DOHH2 (cell line): ENCODE measurements around the gene COL1A2.

ENCODE experiments used
- H3F3A ChIP-seq: fragments of 200-600 bp; sonication (generic), shearing (Covaris generic); 2 replicates; pipeline ENCODE4 v1.6.0; 2016; ENCODE audit warnings: antibody characterized with exemption, mild to moderate bottlenecking; ENCODE audit not compliant: control insufficient read depth, insufficient read depth
- H3K27ac ChIP-seq: fragments of 200-600 bp; sonication (generic); 2 replicates; pipeline ENCODE4 v1.5.1; 2014; ENCODE audit warnings: low read depth, mild to moderate bottlenecking, low read length, moderate library complexity
- H3K27me3 ChIP-seq: fragments of 200-600 bp; sonication (generic); 2 replicates; pipeline ENCODE4 v1.6.1; 2014; ENCODE audit warnings: mild to moderate bottlenecking, low read length, mixed read lengths; ENCODE audit not compliant: control insufficient read depth
- H3K36me3 ChIP-seq: fragments of 200-600 bp; sonication (generic); 2 replicates; pipeline ENCODE4 v1.6.1; 2014; ENCODE audit warnings: mild to moderate bottlenecking, low read length, moderate library complexity, mixed read lengths; ENCODE audit not compliant: control insufficient read depth
- H3K4me1 ChIP-seq: fragments of 200-600 bp; sonication (generic); 2 replicates; pipeline ENCODE4 v1.6.1; 2014; ENCODE audit warnings: mild to moderate bottlenecking, low read length, mixed read lengths; ENCODE audit not compliant: control insufficient read depth
- H3K4me2 ChIP-seq: fragments of 200-600 bp; sonication (generic); 2 replicates; pipeline ENCODE4 v1.6.0; 2014; ENCODE audit warnings: mild to moderate bottlenecking, low read length, moderate library complexity
- H3K4me3 ChIP-seq: fragments of 200-600 bp; sonication (generic); 2 replicates; pipeline ENCODE4 v1.5.1; 2014; ENCODE audit warnings: mild to moderate bottlenecking, low read length, mixed read lengths
- H3K79me2 ChIP-seq: fragments of 200-600 bp; sonication (generic); 2 replicates; pipeline ENCODE4 v1.6.1; 2014; ENCODE audit warnings: mild to moderate bottlenecking, low read length, mixed read lengths; ENCODE audit not compliant: control insufficient read depth
- H3K9me2 ChIP-seq: fragments of 200-600 bp; sonication (generic); replicated peaks from 2 replicates; pipeline ENCODE4 v1.6.1; 2014; ENCODE audit warnings: mild to moderate bottlenecking, low read length, mixed read lengths; ENCODE audit not compliant: control insufficient read depth
- H3K9me3 ChIP-seq: fragments of 200-600 bp; sonication (generic); 2 replicates; pipeline ENCODE4 v1.6.1; 2014; ENCODE audit warnings: antibody characterized with exemption, low read length, mixed read lengths; ENCODE audit not compliant: control insufficient read depth, insufficient read depth
- H4K20me1 ChIP-seq: fragments of 200-600 bp; sonication (generic); 2 replicates; pipeline ENCODE4 v1.6.0; 2014; ENCODE audit warnings: low read depth, mild to moderate bottlenecking, antibody characterized with exemption, low read length, moderate library complexity; ENCODE audit not compliant: control insufficient read depth, insufficient read depth
- CTCF ChIP-seq: fragments of 200-600 bp; sonication (generic); IDR thresholded peaks from one replicate; pipeline ENCODE4 v1.5.1; 2014; ENCODE audit warnings: antibody characterized with exemption, mild to moderate bottlenecking, low read depth, low read length; ENCODE audit not compliant: poor library complexity, severe bottlenecking
- EZH2phosphoT487 ChIP-seq: fragments of 200-600 bp; sonication (generic); IDR thresholded peaks from 2 replicates; pipeline ENCODE4 v1.6.1; 2017; ENCODE audit warnings: borderline replicate concordance, mild to moderate bottlenecking, antibody characterized with exemption, low read length, moderate library complexity, mixed read lengths

COL1A2 gene

GRCh38 chr7:94357076-94357475 lies 37.6 kb upstream of the COL1A2 start:
- no peaks in the 10 kb centered on the region for H3K36me3 ChIP-seq
- no peaks in the 10 kb centered on the region for H3K4me1 ChIP-seq
- H3F3A ChIP-seq, result no peaks in the 10 kb centered on the region
- TF ChIP-seq CTCF, result no peak
- no peak for TF ChIP-seq EZH2phosphoT487
- H3K9me3 ChIP-seq, result no peaks in the 10 kb centered on the region
- no peak overlapping the region for H3K4me3 ChIP-seq
- no peak overlapping the region for H3K4me2 ChIP-seq
- H3K9me2 ChIP-seq, result no peaks in the 10 kb centered on the region
- no peaks in the 10 kb centered on the region for H3K79me2 ChIP-seq
- H3K27me3 ChIP-seq, result no peaks in the 10 kb centered on the region
- H3K27ac ChIP-seq, result no peak overlapping the region
- H4K20me1 ChIP-seq, result no peaks in the 10 kb centered on the region

DNA sequence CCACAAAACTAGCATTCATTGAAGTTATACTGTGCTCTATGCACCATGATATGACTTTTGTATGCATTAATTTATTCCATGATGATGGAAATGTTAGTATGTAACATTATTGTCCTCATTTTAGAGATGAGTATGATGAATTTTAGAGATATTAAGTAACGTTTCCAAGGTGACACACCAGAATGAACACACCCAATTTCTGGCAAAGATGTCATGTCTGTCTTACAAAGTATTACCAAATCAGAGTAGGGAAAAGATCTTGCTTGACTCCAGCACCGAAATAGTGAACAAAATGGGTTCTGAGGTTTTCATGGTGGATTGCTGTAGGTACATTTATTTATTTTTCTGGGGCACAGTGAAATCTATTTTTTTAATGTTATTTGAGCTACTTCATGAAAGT lies 33.8 kb upstream of the COL1A2 start:
- Histone ChIP-seq H3K9me2 (no peaks in the 10 kb centered on the region), H3K9me3 (no peaks in the 10 kb centered on the region), H3K4me2 (no peak overlapping the region), H3K27me3 (0 out of 2 replicates have a peak, but pooled peaks cover 3% of the 10 kb centered on the region), H3K4me1 (no peaks in the 10 kb centered on the region), H3K36me3 (no peaks in the 10 kb centered on the region), H3K4me3 (no peak overlapping the region), H3F3A (no peaks in the 10 kb centered on the region), H3K27ac (no peak overlapping the region), H4K20me1 (no peaks in the 10 kb centered on the region), H3K79me2 (no peaks in the 10 kb centered on the region)
- TF ChIP-seq EZH2phosphoT487, result no peak
- TF ChIP-seq CTCF, result no peak

- Histone ChIP-seq H3K9me3 (no peaks in the 10 kb centered on the region), H4K20me1 (no peaks in the 10 kb centered on the region), H3K9me2 (no peaks in the 10 kb centered on the region), H3K4me2 (no peak overlapping the region), H3K4me1 (no peaks in the 10 kb centered on the region), H3K79me2 (no peaks in the 10 kb centered on the region), H3K4me3 (no peak overlapping the region), H3K36me3 (no peaks in the 10 kb centered on the region), H3F3A (no peaks in the 10 kb centered on the region), H3K27me3 (0 out of 2 replicates have a peak, but pooled peaks cover 3% of the 10 kb centered on the region), H3K27ac (no peak overlapping the region)
- TF ChIP-seq CTCF, result no peak
- TF ChIP-seq EZH2phosphoT487, result no peak
Measured at GRCh38 chr7:94362276-94362675, 32.4 kb upstream of the COL1A2 start.
